OCI-LY1 (cell line): ENCODE data around the gene DPF3.

Source experiments
- EZH2 ChIP-seq: fragments of 200-600 bp; sonication (generic), shearing (Covaris generic); IDR thresholded peaks from 2 replicates; pipeline ENCODE4 v1.8.0; 2017; ENCODE audit warnings: borderline replicate concordance, mixed run types, mild to moderate bottlenecking, antibody characterized with exemption, low read length, moderate library complexity, mixed read lengths
- TF ChIP-seq, protein P1 (sequence below): fragments of 200-600 bp; sonication (generic), shearing (Covaris generic); IDR thresholded peaks from 2 replicates; pipeline ENCODE4 v1.5.1; 2017; ENCODE audit warnings: mild to moderate bottlenecking, antibody characterized with exemption, low read length, moderate library complexity, mixed read lengths

DNA sequence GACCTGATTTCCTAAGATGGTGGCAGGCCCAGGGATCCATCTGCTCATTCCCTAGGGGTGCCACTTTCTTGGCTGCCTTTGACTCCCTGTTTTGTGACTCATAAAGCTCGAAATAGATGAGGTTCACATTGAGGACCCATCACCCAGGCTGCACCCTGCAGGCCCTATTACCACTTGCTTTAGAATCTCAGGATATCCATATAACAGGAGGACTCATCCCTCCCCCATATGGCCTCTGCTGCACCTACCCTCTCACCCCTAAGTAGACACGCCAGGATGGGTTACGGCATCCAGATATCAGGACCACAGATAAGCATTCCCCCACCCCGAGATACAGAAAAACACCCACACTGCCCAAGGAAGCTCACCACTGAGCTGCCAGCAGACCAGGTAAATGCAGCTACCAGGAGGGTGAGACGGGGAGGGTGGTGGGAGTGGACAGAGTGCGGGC is 155.7 kb downstream of the DPF3 start:
- TF ChIP-seq, protein P1, sequence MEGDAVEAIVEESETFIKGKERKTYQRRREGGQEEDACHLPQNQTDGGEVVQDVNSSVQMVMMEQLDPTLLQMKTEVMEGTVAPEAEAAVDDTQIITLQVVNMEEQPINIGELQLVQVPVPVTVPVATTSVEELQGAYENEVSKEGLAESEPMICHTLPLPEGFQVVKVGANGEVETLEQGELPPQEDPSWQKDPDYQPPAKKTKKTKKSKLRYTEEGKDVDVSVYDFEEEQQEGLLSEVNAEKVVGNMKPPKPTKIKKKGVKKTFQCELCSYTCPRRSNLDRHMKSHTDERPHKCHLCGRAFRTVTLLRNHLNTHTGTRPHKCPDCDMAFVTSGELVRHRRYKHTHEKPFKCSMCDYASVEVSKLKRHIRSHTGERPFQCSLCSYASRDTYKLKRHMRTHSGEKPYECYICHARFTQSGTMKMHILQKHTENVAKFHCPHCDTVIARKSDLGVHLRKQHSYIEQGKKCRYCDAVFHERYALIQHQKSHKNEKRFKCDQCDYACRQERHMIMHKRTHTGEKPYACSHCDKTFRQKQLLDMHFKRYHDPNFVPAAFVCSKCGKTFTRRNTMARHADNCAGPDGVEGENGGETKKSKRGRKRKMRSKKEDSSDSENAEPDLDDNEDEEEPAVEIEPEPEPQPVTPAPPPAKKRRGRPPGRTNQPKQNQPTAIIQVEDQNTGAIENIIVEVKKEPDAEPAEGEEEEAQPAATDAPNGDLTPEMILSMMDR, result no peak
- TF ChIP-seq EZH2, result no peak
